ENCODE data around the gene SERGEF. TPM values are rescaled to one million over a fixed set of nuclear protein-coding genes. Genes with fewer than 3 reads are reported as not detected.

The SERGEF gene
- total RNA-seq, 4 donors from 2014 or later: 32.0 to 50.2 (median 37.6) TPM

- WGBS: 84% methylated on average over 6 of the region's 6 CpGs
- H3K4me1 ChIP-seq: no peaks in the 10 kb centered on the region
- no peak for TF ChIP-seq CTCF (IDR thresholded peaks at IDR 0.05)
- no peak for TF ChIP-seq POLR2A (IDR thresholded peaks at IDR 0.05; ENCODE audit: low read depth)
- H3K36me3 ChIP-seq: peaks cover 0 to 80% (median 15%) of the 10 kb centered on the region in 4 donors
- peaks cover 0 to 12% (median 4%) of the 10 kb centered on the region in 4 donors for H3K9me3 ChIP-seq
- no peak for DNase-seq (ENCODE audit: extremely low spot score)
- H3K4me3 ChIP-seq: no peak overlapping the region
- H3K27me3 ChIP-seq: no peaks in the 10 kb centered on the region
- intact Hi-C loops (cut with DNase I): no loop called here
- H3K27ac ChIP-seq (replicated peaks in 1 of 4): no peak overlapping the region
Measured at GRCh38 chr11:17948296-17948695, 64.6 kb downstream of the SERGEF start.

- DNase-seq (ENCODE audit: extremely low spot score): no peak
- no peaks in the 10 kb centered on the region for H3K4me1 ChIP-seq
- no peak overlapping the region for H3K4me3 ChIP-seq
- no peak for TF ChIP-seq CTCF (IDR thresholded peaks at IDR 0.05)
- no peak for TF ChIP-seq EP300 (IDR thresholded peaks at IDR 0.05)
- no peak for TF ChIP-seq POLR2AphosphoS5 (IDR thresholded peaks at IDR 0.05)
- H3K36me3 ChIP-seq: peaks cover 0 to 11% (median 2%) of the 10 kb centered on the region in 4 donors
- H3K27ac ChIP-seq (replicated peaks in 1 of 4): no peak overlapping the region
- no peaks in the 10 kb centered on the region for H3K27me3 ChIP-seq
- H3K9me3 ChIP-seq: peaks cover 0 to 11% (median 4%) of the 10 kb centered on the region in 4 donors
- intact Hi-C loops (cut with DNase I): no loop called here
- 64% methylated on average over 1 of the region's 1 CpG for WGBS
Measured at GRCh38 chr11:17939542-17939941, 73.3 kb downstream of the SERGEF start.

- WGBS: 100% methylated on average over 1 of the region's 1 CpG
- no peak overlapping the region for H3K4me3 ChIP-seq
- no peak for TF ChIP-seq POLR2A (IDR thresholded peaks at IDR 0.05; ENCODE audit: low read depth)
- TF ChIP-seq POLR2AphosphoS5 (IDR thresholded peaks at IDR 0.05): no peak
- no peak for TF ChIP-seq EP300 (IDR thresholded peaks at IDR 0.05)
- no peak for TF ChIP-seq CTCF (IDR thresholded peaks at IDR 0.05)
Measured at GRCh38 chr11:17936790-17937189, 76.1 kb downstream of the SERGEF start.

GRCh38 chr11:17934194-17934593 lies 78.7 kb downstream of the SERGEF start:
- H3K27me3 ChIP-seq: no peaks in the 10 kb centered on the region
- H3K9me3 ChIP-seq: no peaks in the 10 kb centered on the region
- 90% methylated on average over 1 of the region's 1 CpG for WGBS
- no peak for DNase-seq (ENCODE audit: extremely low spot score)
- H3K36me3 ChIP-seq: peaks cover 0 to 3% (median 0%) of the 10 kb centered on the region in 4 donors
- TF ChIP-seq CTCF (IDR thresholded peaks at IDR 0.05) (no peak), EP300 (IDR thresholded peaks at IDR 0.05) (no peak), POLR2AphosphoS5 (IDR thresholded peaks at IDR 0.05) (no peak), POLR2A (IDR thresholded peaks at IDR 0.05; ENCODE audit: low read depth) (no peak)
- no peaks in the 10 kb centered on the region for H3K4me1 ChIP-seq
- H3K4me3 ChIP-seq: no peak overlapping the region
- intact Hi-C loops (cut with DNase I): no loop called here
- no peak overlapping the region for H3K27ac ChIP-seq (replicated peaks in 1 of 4)

More at GRCh38 chr11:17936790-17937189, 76.1 kb downstream of the SERGEF start:
- DNase-seq (ENCODE audit: extremely low spot score): no peak
- Histone ChIP-seq H3K36me3 (peaks cover 0 to 3% (median 0%) of the 10 kb centered on the region in 4 donors), H3K9me3 (no peaks in the 10 kb centered on the region), H3K27me3 (no peaks in the 10 kb centered on the region), H3K27ac (replicated peaks in 1 of 4) (no peak overlapping the region), H3K4me1 (no peaks in the 10 kb centered on the region)
- intact Hi-C loops (cut with DNase I): no loop called here

- Histone ChIP-seq H3K9me3 (no peaks in the 10 kb centered on the region), H3K4me3 (no peak overlapping the region), H3K27me3 (no peaks in the 10 kb centered on the region), H3K27ac (replicated peaks in 1 of 4) (no peak overlapping the region), H3K36me3 (peaks cover 0 to 3% (median 0%) of the 10 kb centered on the region in 4 donors), H3K4me1 (no peaks in the 10 kb centered on the region)
- no peak for TF ChIP-seq POLR2A (IDR thresholded peaks at IDR 0.05; ENCODE audit: low read depth)
- no peak for TF ChIP-seq CTCF (IDR thresholded peaks at IDR 0.05)
- TF ChIP-seq POLR2AphosphoS5 (IDR thresholded peaks at IDR 0.05): no peak
- no peak for TF ChIP-seq EP300 (IDR thresholded peaks at IDR 0.05)
- intact Hi-C loops (cut with DNase I): no loop called here
- DNase-seq (ENCODE audit: extremely low spot score): no peak
- 90% methylated on average over 1 of the region's 1 CpG for WGBS
Measured at GRCh38 chr11:17933708-17934107, 79.1 kb downstream of the SERGEF start.

Measured in esophagus muscularis mucosa (tissue), 4 donors.